HG03469 (cell line): ENCODE results near the gene ABCC3.
"Not testable (repeated sequence)": the region's sequence is repeated elsewhere in the genome, so short reads cannot be mapped to it uniquely, and the experiment has no call there.

Experiments used
- ATAC-seq: cut with Tn5 transposase; IDR thresholded peaks from one replicate; pipeline ENCODE4 v1.9.1; 2021; ENCODE audit warnings: mild to moderate bottlenecking, moderate library complexity, moderate number of reproducible peaks; ENCODE audit not compliant: unreplicated experiment

The ABCC3 gene

DNA sequence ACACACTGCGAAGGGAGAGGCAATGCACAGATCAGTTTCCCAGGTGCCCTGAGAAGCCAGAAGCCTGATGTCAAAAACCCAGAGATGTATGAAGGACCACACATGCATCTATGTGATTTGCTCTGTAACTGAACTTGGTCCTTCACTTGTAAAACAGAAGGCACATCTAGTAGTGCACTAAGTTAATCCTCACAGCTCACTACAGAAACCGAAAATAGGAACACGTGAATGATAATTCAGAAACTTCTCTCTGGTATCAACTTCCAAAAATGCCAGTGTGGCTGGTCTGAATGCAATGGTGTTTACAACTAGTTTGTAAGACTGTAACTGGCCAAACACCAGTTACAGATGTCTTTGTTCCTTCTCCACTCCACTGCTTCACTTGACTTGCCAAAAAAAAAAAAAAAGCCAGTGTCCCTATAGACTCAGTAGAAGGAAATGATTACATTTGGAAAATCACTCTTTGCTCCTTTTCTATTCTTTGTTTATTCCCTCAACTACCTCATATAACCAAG, 61.7 kb downstream of the ABCC3 start:
- ATAC-seq: no peak

DNA sequence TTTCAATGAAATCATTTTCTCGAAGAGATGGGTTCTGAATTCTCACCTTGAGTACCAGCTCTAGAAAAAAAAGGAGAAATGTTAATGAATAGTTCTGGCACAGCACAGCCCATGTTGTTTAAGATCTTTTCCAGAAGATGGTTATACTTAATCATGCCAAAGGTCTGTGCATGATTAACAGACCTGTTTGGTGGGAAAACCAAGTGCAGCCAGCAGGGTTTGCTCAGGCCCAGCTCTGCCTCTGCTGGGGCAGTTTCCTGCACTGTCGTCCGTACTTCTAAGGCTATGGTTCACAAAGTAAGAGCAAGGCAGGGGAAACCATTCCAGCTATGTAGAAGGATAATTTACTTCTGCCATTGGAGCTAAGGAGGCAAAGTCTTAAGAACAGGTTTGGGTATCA, 62.4 kb downstream of the ABCC3 start:
- ATAC-seq: no peak

DNA sequence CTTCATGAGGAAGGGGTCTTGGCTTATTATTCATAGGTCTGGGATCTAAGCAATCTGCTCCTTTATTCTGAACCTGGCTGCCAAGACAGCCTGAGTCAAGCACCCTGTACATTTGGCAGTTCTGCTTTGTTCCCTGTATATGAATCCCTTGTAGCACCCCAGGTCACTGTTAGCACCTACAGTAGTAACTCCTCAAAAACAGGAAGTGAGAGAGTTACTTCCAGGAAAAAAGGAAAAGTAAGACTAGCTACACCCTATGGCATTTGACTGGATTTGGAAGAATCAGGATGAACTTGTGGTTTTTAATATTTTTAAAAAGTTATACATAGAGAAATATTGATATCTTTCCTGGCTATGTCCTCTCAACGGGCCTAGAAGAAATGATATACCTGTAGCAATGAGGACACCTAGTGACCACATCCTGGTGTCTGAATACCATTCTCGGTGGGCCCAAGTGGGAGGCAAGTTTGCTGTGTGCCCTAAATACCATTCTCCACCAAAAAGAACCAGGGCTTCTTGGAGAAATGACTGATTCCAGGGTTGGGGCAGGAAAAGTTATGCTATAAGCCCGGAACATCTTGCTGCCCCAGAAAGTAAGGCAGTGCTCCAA, 63.1 kb downstream of the ABCC3 start:
- ATAC-seq: no peak

DNA sequence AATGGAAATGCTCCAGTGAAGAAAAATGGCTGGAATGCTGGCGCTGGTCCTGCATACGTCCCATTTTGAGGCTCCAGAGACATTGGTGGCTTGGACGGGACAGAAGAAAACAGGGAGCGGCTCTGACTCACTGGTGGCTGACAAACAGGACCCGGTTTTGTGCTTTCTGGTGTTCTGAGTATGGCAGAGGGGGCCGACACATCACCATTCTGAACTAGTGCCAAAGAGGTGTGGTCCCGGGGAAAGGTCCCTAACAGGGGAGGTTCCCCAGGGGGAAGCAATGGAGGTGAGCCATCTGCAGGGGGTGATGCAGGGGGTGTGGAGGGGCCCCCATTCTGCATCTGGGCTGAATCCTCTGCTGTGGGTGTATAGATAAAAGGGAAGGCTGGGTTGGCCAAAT, 64.7 kb downstream of the ABCC3 start:
- no peak for ATAC-seq

DNA sequence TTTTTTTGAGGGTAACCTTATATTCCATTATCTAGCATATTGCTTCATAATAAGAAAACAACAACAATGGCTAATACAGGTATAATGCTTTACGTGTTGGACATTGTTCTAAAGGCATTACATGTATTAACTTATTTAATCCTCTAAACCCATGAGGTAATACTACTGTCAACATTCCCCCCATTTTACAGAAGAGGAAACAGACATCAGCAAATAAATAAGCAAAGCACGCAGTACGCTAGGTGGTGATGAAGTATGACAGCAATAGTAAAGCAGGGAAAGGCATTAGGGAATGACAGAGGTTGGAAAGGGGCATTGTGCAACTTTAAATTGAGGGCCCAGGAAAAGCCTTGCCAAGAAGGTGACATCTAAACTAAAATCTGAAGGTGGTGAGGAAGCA, 68.5 kb downstream of the ABCC3 start:
- no peak for ATAC-seq

DNA sequence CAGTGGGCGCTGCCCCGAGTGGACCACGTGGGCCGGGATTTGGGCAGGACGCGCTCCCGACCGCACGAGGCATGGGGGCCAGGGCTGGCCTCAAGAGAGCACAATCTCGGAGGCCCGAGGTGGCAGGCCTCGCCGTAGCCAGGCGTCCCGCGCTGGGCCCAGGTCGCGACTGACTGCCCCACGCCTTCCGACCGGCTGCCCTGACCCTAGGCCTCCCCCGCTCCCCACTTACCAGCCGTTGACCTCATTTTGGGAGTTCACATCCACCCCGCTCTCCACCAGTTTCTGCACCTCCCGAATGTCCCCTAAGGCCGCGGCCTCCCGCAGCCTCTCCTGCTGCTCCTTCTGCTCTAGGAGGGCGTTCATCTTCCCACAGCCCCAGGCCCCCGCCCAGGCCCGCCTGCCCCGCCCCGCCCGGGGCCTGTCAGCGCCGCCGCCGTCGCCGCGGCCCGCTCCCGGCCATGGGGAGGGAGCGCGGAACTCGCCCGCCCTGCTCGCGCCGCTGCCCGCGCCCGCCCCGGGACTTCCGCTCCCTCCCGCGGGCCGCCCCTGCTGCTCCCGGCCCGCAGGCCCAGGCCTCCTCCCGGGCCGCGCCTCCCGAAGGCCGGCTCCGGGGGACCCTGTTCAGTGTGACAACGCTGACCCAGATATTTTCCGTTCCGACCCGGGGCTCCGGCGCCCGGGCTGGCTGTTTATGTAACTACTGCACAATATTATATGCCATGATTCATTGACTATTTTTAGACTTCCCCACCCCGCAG, 72.8 kb downstream of the ABCC3 start, which contains the start of gene ANKRD40:
Gene ANKRD40, minus strand, starts transcription at position 626 of the 761 bp plus-strand sequence. Its CDS starts 260 bp downstream, at position 366.
- ATAC-seq: peak; percentile 52

DNA sequence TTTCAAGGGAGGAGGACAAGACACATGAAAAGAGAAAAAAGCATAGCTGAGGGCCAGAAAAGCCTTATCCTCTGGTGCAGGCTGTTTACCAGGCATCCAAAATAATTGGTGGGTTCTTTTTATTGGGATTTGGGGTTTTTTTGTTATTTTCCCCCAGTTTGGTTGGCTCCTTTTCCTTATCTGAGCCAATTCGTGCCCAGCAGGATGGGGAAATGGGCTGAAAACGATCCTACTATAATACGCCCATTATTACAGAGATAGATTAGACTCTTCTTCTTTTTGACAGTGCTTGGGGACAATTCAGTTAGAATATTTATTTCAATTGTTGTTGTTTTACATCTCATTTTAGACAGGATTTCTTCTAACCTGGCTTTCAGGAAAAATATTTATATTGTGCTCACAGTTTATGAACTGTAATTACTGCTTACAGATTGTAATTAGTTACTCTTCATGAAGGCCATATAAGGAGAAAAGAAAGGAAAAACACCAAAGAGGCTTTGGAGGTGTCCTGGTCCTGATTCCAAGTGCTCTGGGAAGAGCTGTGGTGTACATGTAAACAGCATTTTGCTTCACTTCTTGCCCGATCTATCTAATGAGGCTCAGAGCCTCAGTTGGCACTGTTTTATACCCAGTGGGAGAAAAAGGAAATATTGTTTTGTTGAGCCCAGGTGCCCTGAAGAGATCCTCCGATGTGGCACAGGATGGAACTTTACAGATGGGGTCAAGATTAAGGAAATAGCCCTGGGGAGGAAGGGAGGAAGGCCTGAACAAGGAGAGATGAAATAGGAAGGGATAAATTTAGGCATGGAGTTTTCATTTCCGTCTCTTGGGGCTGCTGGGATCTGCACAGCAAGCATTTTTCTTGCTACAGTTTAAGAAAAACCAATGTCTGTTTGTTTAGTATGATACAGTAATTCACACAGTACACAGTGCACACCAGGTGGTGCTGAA, 73.6 kb downstream of the ABCC3 start:
- ATAC-seq: no peak

DNA sequence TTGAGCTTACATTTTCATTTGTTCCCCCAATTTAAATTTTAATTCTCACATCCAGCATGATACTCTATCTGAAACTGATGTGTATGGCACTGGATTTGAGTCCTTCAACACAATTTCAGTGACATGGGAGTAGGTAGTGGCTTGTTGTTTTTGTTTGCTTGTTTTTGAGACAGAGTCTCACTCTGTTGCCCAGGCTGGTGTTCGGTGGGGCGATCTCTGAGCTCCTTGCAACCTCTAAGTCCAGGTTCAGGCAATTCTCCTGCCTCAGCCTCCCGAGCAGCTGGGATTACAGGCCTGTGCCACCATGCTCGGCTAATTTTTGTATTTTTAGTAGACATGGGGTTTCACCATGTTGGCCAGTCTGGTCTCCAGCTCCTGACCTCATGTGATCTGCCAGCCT, 74.4 kb downstream of the ABCC3 start:
- ATAC-seq: not testable (repeated sequence)

DNA sequence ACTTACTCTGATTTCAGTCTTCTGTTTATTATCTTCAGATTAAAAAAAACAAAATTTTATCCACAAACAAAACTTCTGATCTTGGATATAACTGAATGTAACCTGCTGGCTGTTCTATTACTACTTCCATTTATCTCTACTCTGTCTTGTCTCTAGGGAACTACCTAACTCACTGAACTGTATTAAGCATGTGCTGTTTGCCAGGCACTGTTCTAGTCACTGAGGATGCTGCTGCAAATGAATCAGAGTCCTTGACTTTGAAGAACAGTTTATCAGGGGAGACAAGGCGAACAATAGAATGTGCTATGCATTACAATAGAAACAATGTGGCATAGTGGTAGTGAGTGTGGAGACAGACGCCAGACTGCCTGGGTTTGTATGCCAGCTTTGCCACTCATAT, 75.3 kb downstream of the ABCC3 start:
- ATAC-seq: no peak

DNA sequence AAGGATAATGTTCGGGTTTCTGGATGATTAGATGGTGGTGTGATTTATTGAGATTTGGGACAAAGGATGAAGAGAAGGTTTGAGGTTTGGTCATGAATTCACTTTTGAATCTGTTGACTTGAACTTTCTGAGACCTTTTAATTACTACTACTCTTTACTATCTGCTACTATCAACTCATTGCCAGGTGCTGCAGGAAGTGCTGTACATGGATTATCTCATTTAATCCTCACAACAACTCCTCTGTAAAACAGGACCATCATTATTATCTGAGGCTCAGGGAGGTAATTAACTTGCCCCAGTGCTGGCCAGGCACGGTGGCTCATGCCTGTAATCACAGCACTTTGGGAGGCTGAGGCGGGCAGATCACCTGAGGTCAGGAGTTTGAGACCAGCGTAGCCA, 76.0 kb downstream of the ABCC3 start:
- no peak for ATAC-seq

DNA sequence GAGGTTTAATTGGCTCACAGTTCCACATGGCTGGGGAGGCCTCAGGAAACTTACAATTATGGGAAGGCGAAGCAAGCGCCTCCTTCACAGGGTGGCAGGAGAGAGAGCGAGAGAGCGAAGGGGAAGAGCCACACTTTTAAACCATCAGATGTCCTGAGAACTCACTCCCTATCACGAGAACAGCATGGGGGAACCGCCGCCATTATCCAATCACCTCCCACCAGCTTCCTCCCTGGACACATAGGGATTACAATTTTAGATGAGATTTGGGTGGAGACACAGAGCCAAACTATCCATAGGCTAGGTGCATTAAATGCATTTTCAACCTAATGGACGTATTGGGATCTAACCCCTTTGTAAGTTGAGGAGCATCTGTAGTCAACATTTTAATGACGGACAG, 78.0 kb downstream of the ABCC3 start:
- ATAC-seq: no peak

DNA sequence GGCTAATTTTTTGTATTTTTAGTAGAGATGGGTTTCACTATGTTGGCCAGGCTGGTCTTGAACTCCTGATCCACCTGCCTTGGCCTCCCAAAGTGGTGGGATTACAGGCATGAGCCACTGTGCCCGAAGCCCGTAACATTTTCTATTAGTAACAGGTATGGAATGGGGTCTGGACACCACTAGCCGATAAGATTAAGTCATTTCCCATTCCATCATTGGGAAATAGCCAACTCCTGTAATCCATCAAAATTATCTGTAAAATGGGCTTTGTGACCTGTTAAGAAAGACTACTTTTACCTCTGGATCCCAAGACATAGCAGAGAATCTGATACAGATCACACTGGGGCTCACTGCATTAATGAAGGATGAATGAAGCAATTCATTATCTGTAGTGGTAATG, 80.8 kb downstream of the ABCC3 start:
- no peak for ATAC-seq

DNA sequence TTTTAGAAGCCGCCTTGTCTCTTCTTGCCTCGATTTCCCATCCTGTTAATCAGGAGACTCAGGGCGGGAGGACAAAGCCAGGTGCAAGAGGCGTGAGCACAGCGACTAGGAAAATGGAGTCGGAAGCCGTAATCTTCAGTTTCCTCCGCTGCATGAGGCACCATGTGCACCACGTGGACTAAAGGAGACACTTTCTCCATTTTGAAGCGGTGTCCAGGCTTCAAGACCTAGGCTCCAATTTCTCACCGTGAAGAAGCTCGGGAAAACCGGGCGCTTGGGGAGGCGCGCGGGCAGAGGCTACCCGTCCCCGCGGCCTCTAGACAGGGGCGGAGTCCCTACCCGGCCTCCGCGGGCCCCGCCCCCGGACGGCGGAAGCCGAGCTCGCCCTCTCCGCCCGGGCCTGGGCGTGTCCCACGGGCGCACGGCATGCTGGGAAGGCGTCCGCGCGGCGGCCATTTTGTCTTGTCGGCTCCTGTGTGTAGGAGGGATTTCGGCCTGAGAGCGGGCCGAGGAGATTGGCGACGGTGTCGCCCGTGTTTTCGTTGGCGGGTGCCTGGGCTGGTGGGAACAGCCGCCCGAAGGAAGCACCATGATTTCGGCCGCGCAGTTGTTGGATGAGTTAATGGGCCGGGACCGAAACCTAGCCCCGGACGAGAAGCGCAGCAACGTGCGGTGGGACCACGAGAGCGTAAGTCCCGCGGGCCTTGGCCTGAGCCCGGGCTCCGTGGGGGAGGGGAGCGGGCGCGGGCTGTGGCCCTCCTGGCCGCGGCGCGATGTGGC, 84.7 kb downstream of the ABCC3 start, which contains the start of gene LUC7L3:
Gene LUC7L3, plus strand, starts transcription at position 460 of the 780 bp plus-strand sequence. Its CDS starts 130 bp downstream, at position 590.
- peak; percentile 80 for ATAC-seq

DNA sequence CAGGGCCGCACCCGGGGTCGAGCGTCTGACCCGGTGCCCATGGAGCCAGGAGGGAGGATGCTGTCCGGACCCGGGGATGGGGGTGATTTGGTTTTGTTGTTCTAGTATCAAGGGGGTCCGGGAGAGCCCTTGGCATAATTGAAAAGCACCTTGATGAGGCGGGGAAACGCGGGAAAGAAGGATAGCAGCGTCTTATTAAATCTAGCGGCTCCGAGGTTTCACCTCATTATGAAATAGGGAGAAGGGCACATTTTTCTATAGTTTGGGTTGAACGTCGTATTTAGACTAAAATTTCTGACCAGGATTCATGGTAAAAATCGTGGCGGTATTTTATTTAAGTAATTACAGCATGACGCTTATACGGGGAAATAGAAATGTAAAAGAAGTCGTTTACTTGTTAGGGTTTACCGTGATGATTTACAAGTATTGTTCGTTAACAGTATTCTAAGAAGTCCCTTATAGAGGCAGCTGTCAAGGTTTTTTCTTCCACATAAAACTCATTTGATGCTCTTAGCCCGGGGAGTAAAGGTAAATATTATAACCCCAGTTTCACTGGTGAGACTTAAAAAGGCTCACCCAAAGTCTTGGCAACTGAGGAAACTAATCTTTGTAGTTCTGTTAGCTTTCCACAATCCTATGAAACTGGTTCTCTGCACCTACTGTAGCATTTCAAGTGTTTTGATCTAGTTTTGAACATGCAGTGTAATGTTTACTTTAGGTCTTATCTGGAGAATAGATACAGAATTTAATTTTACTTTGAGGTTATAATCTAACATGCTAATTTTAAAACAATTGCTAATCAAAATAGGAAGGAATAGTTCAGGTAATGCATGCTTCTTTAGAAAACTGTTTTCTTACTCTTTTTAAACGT, 85.5 kb downstream of the ABCC3 start:
- no peak for ATAC-seq

DNA sequence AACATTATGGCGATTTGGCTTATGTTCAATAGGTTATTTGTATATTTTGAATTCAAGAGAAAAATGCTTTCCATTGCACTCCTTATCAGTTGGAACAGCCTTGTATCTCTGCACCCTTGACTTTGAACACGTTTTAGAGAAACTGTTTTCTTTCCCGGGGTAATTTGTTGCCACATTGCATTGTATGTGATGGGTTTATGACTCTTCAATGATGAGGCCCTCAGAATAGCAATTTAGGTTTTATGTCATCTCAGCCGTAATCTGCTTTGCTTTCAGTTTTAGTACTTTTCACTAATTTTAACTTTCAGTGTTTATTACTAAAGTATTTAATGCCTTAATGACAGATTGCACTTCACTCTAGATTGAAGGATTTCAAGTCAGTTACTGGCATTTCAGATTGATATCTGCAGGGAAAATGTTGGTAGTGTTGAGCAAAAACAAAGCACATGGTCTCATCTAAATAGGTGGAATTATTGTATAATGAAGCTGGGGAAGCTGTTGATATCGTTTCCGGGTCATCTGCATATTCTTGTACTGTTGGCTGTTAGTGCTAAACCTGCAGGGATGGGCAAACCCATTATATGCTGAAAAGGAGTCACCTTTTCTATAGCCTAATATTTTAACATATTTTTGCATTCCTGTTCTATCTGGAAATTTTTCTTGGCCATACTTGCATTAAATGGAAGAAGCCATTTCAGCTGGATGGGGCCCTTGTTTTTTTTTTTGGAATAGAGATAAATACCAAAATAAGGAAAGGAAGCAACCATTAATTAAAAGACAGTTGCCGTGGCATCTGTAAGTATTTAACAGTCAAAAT, 86.7 kb downstream of the ABCC3 start:
- ATAC-seq: no peak

DNA sequence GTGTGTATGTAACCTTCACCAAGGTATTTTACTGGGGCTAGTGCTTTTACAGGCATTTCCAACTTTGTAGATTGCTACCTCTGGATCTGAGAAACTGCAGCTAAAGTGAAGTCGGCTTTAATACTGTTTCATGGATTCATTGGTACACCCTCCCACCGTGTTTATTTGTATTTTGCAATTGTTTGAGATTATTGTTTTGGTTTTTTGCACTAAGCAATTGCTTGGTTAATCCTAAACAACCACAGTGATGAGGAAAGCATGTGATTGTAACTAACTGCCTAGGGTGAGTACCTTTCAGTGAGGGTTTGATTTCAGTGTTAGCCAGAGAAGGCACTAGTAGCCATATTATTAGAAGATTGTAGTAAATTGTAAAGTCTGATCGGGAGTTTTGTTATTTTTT, 88.1 kb downstream of the ABCC3 start:
- ATAC-seq: no peak

DNA sequence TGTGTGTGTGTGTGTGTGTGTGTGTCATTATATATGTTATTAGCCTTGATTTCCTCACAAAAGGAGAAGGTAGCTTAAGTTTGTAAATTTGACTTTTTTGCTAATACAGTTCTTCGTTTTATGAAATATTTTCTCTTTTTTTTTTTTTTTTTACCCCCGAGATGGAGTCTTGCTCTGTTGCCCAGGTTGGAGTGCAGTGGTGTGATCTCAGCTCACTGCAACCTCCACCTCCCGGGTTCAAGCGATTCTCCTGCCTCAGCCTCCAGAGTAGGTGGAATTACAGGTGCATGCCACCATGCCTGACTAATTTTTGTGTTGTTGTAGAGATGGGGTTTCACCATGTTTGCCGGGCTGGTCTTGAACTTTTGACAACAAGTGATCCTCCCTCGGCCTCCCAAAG, 89.9 kb downstream of the ABCC3 start:
- ATAC-seq: not testable (repeated sequence)
